ENCODE data around the gene GPR26. TPM values are rescaled to one million over a fixed set of nuclear protein-coding genes. Genes with fewer than 3 reads are reported as not detected.

GPR26 gene
- total RNA-seq, 3 donors from 2014 or later, result not detected

DNA sequence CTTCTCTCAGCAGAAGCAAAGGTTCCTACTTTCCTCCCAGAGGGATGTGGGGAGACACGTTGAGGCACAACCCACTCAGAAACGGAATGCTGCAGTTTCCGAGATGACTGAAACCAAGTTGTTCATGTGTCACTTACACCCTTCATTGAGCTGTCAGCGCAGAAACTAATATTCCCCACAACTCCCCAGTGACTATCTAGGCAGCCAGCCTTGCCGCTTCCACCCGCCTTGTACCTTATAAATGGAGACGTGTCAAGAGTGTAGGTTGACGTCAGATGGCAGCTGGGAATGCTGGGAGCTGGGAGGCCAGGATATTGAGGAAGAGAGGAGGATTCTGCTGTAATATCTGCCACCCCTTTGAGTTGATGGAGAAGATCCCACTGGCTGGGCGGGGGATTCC, 15.1 kb downstream of the GPR26 start:
- TF ChIP-seq POLR2A (IDR thresholded peaks at IDR 0.05) (no peak), POLR2AphosphoS5 (IDR thresholded peaks at IDR 0.05) (no peak)
- TF ChIP-seq, protein P1, sequence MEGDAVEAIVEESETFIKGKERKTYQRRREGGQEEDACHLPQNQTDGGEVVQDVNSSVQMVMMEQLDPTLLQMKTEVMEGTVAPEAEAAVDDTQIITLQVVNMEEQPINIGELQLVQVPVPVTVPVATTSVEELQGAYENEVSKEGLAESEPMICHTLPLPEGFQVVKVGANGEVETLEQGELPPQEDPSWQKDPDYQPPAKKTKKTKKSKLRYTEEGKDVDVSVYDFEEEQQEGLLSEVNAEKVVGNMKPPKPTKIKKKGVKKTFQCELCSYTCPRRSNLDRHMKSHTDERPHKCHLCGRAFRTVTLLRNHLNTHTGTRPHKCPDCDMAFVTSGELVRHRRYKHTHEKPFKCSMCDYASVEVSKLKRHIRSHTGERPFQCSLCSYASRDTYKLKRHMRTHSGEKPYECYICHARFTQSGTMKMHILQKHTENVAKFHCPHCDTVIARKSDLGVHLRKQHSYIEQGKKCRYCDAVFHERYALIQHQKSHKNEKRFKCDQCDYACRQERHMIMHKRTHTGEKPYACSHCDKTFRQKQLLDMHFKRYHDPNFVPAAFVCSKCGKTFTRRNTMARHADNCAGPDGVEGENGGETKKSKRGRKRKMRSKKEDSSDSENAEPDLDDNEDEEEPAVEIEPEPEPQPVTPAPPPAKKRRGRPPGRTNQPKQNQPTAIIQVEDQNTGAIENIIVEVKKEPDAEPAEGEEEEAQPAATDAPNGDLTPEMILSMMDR (IDR thresholded peaks at IDR 0.05), result no peak
- Histone ChIP-seq H3K9me3 (no peaks in the 10 kb centered on the region), H3K4me1 (no peaks in the 10 kb centered on the region), H3K27ac (no peak overlapping the region), H3K36me3 (no peaks in the 10 kb centered on the region), H3K27me3 (no peaks in the 10 kb centered on the region), H3K4me3 (no peak overlapping the region)
- intact Hi-C loops (cut with DNase I; ENCODE audit: low total_unique reads), result no loop called here
- no peak for DNase-seq (ENCODE audit: low spot score in 2 of 2)

DNA sequence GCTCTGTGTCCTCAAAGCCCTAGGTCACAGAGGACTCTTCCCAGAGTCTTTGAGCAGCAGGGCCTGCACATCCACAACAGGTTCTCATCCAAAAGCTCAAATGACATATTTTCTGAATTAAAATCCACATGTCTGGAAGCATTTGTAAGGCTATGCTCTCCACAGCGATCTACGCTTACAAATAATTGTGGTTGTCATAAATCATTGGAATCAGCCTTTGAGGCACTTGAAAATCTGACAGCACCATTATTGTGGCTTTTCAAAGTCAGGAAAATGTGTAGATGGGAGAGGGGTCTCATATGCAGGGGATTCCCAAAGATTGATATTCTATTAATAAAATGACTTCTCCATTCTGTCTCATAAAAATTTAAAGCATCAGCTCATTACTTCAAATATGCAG, 16.3 kb downstream of the GPR26 start:
- DNase-seq (ENCODE audit: low spot score in 2 of 2), result no peak
- Histone ChIP-seq H3K4me3 (no peak overlapping the region), H3K36me3 (no peaks in the 10 kb centered on the region), H3K27me3 (no peaks in the 10 kb centered on the region), H3K4me1 (no peaks in the 10 kb centered on the region), H3K9me3 (no peaks in the 10 kb centered on the region), H3K27ac (no peak overlapping the region)
- TF ChIP-seq POLR2AphosphoS5 (IDR thresholded peaks at IDR 0.05) (no peak), POLR2A (IDR thresholded peaks at IDR 0.05) (no peak)
- TF ChIP-seq, protein P1 (IDR thresholded peaks at IDR 0.05), result no peak
- intact Hi-C loops (cut with DNase I; ENCODE audit: low total_unique reads), result no loop called here

DNA sequence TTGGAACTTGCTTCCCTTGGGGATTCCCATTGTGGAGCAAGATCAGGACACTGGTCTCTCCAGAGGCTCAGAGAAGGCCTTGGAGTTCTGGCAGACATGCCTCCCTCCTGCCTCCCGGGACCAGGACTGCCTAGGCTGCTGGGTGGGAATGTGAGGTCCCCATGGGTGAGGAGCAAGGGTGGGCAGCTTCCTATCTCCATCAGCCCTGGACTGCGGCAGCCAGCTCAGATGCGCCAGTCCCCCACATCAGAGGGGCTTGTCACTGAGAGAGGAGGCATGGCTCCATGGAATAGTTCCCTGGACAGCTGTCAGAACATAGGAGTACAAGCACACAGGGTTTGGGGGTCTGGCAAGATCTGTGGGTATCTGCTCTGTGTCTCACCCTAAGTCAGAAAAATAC, 17.3 kb downstream of the GPR26 start:
- no peaks in the 10 kb centered on the region for H3K36me3 ChIP-seq
- no peak for DNase-seq (ENCODE audit: low spot score in 2 of 2)
- no peaks in the 10 kb centered on the region for H3K4me1 ChIP-seq
- H3K4me3 ChIP-seq, result no peak overlapping the region
- no peaks in the 10 kb centered on the region for H3K27me3 ChIP-seq
- H3K27ac ChIP-seq, result no peak overlapping the region
- intact Hi-C loops (cut with DNase I; ENCODE audit: low total_unique reads), result no loop called here
- TF ChIP-seq POLR2AphosphoS5 (IDR thresholded peaks at IDR 0.05), result no peak
- no peak for TF ChIP-seq POLR2A (IDR thresholded peaks at IDR 0.05)
- TF ChIP-seq, protein P1 (IDR thresholded peaks at IDR 0.05), result no peak
- no peaks in the 10 kb centered on the region for H3K9me3 ChIP-seq

DNA sequence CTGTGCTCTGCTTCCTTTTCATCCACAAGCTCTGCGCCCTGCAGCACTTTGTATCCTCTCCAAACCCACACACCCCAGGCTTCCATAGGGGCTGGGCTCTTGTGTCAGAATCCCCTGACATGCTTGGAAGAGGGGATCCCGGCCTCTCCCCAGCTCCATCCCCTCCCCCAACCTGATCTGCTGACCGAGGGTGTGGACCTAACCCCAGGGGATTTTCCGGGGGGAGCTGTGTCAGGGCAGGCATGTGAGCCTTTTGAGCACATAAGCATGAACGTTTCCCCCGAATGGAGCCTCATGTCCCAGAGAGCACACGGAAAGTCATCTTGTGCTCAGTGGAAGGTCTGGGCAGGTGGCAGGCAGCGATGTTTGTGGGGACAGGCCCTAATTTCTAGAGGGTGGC, 17.7 kb downstream of the GPR26 start:
- Histone ChIP-seq H3K27ac (no peak overlapping the region), H3K4me3 (no peak overlapping the region), H3K27me3 (no peaks in the 10 kb centered on the region), H3K36me3 (no peaks in the 10 kb centered on the region), H3K9me3 (no peaks in the 10 kb centered on the region), H3K4me1 (no peaks in the 10 kb centered on the region)
- DNase-seq (ENCODE audit: low spot score in 2 of 2), result no peak
- intact Hi-C loops (cut with DNase I; ENCODE audit: low total_unique reads), result no loop called here
- TF ChIP-seq, protein P1 (IDR thresholded peaks at IDR 0.05), result no peak
- TF ChIP-seq POLR2AphosphoS5 (IDR thresholded peaks at IDR 0.05) (no peak), POLR2A (IDR thresholded peaks at IDR 0.05) (no peak)

DNA sequence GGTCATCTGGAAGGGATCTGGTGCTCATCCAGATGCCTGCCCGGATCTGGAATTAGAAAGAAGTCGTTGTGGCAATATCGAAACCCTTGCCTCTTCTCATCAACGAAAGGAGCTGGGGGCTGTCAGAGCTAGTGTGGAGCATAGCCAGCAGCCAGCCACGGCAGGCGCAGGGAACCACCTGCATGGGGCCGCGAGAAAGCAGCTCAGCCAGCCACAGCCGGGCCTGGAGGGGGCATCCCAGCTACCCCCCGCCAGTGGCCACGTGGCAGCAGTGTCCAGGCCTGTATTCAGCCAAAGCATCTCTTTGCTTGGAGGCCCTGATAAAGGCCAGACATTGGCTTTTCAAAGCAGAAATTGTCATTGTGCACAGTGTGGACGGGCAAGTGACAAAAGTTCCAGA, 19.1 kb downstream of the GPR26 start:
- TF ChIP-seq, protein P1 (IDR thresholded peaks at IDR 0.05), result no peak
- TF ChIP-seq POLR2A (IDR thresholded peaks at IDR 0.05) (no peak), POLR2AphosphoS5 (IDR thresholded peaks at IDR 0.05) (no peak)
- Histone ChIP-seq H3K27ac (no peak overlapping the region), H3K36me3 (no peaks in the 10 kb centered on the region), H3K27me3 (no peaks in the 10 kb centered on the region), H3K9me3 (no peaks in the 10 kb centered on the region), H3K4me1 (no peaks in the 10 kb centered on the region), H3K4me3 (no peak overlapping the region)
- intact Hi-C loops (cut with DNase I; ENCODE audit: low total_unique reads), result no loop called here
- no peak for DNase-seq (ENCODE audit: low spot score in 2 of 2)
